ENCODE results near the gene MAP4. TPM values are rescaled to one million over a fixed set of nuclear protein-coding genes. Genes with fewer than 3 reads are reported as not detected.

MAP4 gene
- total RNA-seq, 6 donors from 2014 or later: 106 to 199 (median 148) TPM

DNA sequence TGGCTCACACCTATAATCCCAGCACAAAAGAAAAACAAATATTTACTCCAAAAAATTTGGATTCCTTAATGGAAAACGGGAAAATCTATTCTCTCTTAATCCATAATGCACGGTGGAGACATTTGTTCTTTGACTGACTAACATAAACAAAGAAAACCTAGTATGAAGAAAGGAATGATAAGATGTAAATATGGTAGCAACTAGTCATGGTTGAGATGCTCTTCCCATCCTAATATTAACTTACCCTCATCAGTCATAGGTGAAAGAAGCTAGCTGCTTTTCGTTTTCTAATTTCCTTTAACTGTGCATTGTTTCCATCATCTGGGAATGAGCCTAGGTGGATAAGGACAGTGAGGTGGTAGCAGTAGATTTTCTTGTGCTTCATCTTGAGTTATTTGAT, 22.0 kb downstream of the MAP4 start:
- TF ChIP-seq, protein P1, sequence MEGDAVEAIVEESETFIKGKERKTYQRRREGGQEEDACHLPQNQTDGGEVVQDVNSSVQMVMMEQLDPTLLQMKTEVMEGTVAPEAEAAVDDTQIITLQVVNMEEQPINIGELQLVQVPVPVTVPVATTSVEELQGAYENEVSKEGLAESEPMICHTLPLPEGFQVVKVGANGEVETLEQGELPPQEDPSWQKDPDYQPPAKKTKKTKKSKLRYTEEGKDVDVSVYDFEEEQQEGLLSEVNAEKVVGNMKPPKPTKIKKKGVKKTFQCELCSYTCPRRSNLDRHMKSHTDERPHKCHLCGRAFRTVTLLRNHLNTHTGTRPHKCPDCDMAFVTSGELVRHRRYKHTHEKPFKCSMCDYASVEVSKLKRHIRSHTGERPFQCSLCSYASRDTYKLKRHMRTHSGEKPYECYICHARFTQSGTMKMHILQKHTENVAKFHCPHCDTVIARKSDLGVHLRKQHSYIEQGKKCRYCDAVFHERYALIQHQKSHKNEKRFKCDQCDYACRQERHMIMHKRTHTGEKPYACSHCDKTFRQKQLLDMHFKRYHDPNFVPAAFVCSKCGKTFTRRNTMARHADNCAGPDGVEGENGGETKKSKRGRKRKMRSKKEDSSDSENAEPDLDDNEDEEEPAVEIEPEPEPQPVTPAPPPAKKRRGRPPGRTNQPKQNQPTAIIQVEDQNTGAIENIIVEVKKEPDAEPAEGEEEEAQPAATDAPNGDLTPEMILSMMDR (IDR thresholded peaks at IDR 0.05): no peak
- TF ChIP-seq EP300 (IDR thresholded peaks at IDR 0.05) (no peak), POLR2AphosphoS5 (IDR thresholded peaks at IDR 0.05) (no peak)
- no peaks in the 10 kb centered on the region for H3K9me3 ChIP-seq
- ATAC-seq (ENCODE audit: low FRiP score in 2 of 2): no peak
- DNase-seq: no peak
- 75 to 79% methylated on average over 3 of the region's 3 CpGs for WGBS, 2 donors
- H3K27ac ChIP-seq: no peak overlapping the region
- H3K27me3 ChIP-seq: no peaks in the 10 kb centered on the region
- H3K36me3 ChIP-seq: peaks cover 0 to 23% (median 0%) of the 10 kb centered on the region in 4 donors
- H3K4me1 ChIP-seq: peaks cover 0 to 13% (median 3%) of the 10 kb centered on the region in 4 donors
- no peak overlapping the region for H3K4me3 ChIP-seq

DNA sequence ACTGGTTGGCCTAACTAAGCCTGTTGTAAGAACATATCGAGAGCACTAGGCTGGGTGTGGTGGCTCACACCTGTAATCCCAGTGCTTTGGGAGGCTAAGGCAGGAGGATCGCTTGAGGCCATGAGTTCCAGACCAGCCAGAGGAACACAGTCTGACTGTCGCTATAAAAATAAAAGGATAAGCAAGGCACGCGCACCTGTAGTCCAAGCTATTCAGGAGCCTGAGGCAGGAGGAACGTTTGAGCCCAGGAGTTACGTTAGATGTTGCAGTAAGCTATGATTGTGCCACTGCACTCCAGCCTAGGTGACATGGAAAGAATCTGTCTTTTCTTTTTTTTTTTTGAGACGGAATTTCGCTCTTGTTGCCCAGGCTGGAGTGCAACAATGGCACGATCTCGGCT, 24.9 kb downstream of the MAP4 start:
- Histone ChIP-seq H3K36me3 (peaks cover 0 to 21% (median 0%) of the 10 kb centered on the region in 4 donors), H3K27ac (no peak overlapping the region), H3K27me3 (no peaks in the 10 kb centered on the region), H3K4me1 (peaks cover 0 to 10% (median 2%) of the 10 kb centered on the region in 4 donors), H3K9me3 (no peaks in the 10 kb centered on the region), H3K4me3 (no peak overlapping the region)
- TF ChIP-seq EP300 (IDR thresholded peaks at IDR 0.05): no peak
- TF ChIP-seq, protein P1 (IDR thresholded peaks at IDR 0.05): no peak
- TF ChIP-seq POLR2AphosphoS5 (IDR thresholded peaks at IDR 0.05): no peak
- ATAC-seq (ENCODE audit: low FRiP score in 2 of 2): no peak
- WGBS, 2 donors: 95% methylated on average over 11 of the region's 11 CpGs
- no peak for DNase-seq

DNA sequence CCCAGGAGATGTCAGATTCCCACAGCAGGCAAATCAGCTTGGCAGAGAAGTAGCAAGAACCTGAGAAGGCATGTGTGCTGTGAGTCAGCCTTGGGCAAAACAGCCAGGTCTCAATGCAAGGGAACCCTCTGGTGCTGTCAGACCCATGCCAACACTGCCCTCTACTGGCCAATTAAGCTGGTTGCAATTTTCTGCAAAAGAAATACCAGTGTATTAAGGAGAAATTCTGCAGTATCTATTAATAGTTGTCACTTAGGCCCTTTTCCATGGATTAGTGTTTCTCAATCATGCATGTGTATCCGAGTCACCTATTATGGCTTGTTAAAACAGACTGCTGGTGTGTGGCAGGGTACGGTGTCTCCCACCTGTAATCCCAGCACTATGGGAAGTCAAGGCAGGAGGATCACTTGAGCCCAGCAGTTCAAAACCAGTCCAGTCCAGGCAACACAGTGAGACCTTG, 26.2 kb downstream of the MAP4 start:
- Histone ChIP-seq H3K27ac (no peak overlapping the region), H3K4me1 (peaks cover 11 to 21% (median 11%) of the 10 kb centered on the region in 4 donors), H3K4me3 (no peak overlapping the region), H3K27me3 (no peaks in the 10 kb centered on the region), H3K9me3 (no peaks in the 10 kb centered on the region), H3K36me3 (peaks cover 0 to 15% (median 0%) of the 10 kb centered on the region in 4 donors)
- DNase-seq (peak in 1 of 2 donors; percentile 81), ATAC-seq (ENCODE audit: low FRiP score in 2 of 2) (peak; percentile 94)
- TF ChIP-seq POLR2AphosphoS5 (IDR thresholded peaks at IDR 0.05): no peak
- TF ChIP-seq, protein P1 (IDR thresholded peaks at IDR 0.05): peak; percentile 74 to 88 (median 78)
- TF ChIP-seq POLR2A (IDR thresholded peaks at IDR 0.05): no peak
- TF ChIP-seq EP300 (IDR thresholded peaks at IDR 0.05): no peak
- 55 to 63% methylated on average over 2 of the region's 2 CpGs for WGBS, 2 donors

DNA sequence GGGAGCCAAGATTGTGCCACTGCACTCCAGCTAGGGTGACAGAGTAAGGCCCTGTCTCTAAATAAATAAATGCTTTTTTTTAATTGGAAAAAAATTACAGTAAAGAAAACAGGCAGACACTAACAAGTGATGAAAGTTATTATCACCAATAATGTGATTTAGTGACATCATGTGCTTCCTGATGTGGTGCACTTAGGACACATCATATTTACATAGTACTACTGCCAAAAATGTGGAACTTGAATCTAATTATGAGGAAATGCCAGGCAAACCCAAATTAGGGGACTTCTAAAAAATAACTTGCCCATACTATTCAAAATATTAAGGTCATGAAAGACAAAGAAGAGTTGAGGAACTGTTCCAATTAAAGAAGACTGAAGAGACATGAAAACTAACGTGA, 30.8 kb downstream of the MAP4 start:
- DNase-seq: no peak
- peaks cover 11 to 17% (median 12%) of the 10 kb centered on the region in 4 donors for H3K4me1 ChIP-seq
- WGBS, 2 donors: 43 to 46% methylated on average over 1 of the region's 1 CpG
- no peak overlapping the region for H3K4me3 ChIP-seq
- H3K36me3 ChIP-seq: no peaks in the 10 kb centered on the region
- H3K27ac ChIP-seq: no peak overlapping the region
- no peak for ATAC-seq (ENCODE audit: low FRiP score in 2 of 2)
- no peak for TF ChIP-seq EP300 (IDR thresholded peaks at IDR 0.05)
- TF ChIP-seq, protein P1 (IDR thresholded peaks at IDR 0.05): no peak
- no peak for TF ChIP-seq POLR2AphosphoS5 (IDR thresholded peaks at IDR 0.05)
- TF ChIP-seq POLR2A (IDR thresholded peaks at IDR 0.05): no peak
- H3K27me3 ChIP-seq: no peaks in the 10 kb centered on the region
- H3K9me3 ChIP-seq: no peaks in the 10 kb centered on the region

DNA sequence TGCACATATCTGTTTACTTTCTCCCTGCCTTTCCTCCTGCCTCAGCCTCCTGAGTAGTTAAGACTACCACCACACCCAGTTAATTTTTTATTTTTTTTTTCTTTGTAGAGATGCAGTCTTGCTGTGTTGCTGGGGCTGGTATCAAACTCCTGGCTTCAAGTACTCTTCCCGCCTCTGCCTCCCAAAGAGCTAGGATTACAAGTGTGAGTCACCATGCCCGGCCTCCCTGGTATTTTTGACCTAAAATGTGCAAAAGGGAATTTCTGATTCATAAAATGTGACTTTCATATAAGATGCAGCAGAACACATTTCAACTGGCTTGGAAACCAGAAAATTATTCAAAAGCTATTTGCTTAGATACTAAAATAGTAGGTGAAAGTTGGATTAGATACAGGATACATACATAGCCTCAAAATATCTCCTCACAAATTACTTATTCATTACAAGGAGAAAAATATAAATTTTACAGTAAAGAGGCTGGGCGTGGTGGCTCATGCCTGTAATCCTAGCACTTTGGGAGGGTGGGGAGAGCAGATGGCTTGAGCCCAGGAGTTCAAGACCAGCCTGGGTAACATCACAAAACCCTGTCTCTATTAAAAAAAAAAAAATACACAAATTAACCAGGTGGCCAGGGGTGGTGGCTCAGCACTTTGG, 32.0 kb downstream of the MAP4 start:
- H3K27ac ChIP-seq: no peak overlapping the region
- H3K36me3 ChIP-seq: no peaks in the 10 kb centered on the region
- ATAC-seq (ENCODE audit: low FRiP score in 2 of 2) (peak in 1 of 2 donors; percentile 53), DNase-seq (no peak)
- H3K27me3 ChIP-seq: no peaks in the 10 kb centered on the region
- H3K9me3 ChIP-seq: no peaks in the 10 kb centered on the region
- WGBS, 2 donors: 87 to 91% methylated on average over 3 of the region's 3 CpGs
- H3K4me1 ChIP-seq: peaks cover 10 to 13% (median 12%) of the 10 kb centered on the region in 4 donors
- TF ChIP-seq POLR2AphosphoS5 (IDR thresholded peaks at IDR 0.05) (no peak), POLR2A (IDR thresholded peaks at IDR 0.05) (no peak), EP300 (IDR thresholded peaks at IDR 0.05) (no peak)
- TF ChIP-seq, protein P1 (IDR thresholded peaks at IDR 0.05): no peak
- no peak overlapping the region for H3K4me3 ChIP-seq
